Ascending aorta (tissue), 2 donors: ENCODE measurements around the gene F8A3. TPM values are rescaled to one million over a fixed set of nuclear protein-coding genes. Genes with fewer than 3 reads are reported as not detected.

Experiments
- DNase-seq, 2 donors: peaks; one replicate each; pipeline ENCODE4 v3.0.0-alpha.2; 2019; ENCODE audit warnings: low spot score in 2 of 2
- H3K27ac ChIP-seq, 2 donors: fragments of 200-600 bp; sonication (generic); one replicate each; pipeline ENCODE4 v1.5.1; 2016 to 2017; ENCODE audit warnings: mild to moderate bottlenecking in 1 of 2
- H3K27me3 ChIP-seq: fragments of 200-600 bp; sonication (generic); one replicate; pipeline ENCODE4 v1.5.1; 2017
- H3K36me3 ChIP-seq, 2 donors: fragments of 200-600 bp; sonication (generic); one replicate each; pipeline ENCODE4 v1.5.1; 2016
- H3K4me1 ChIP-seq, 2 donors: fragments of 200-600 bp; sonication (generic); one replicate each; pipeline ENCODE4 v1.5.1; 2016 to 2017; ENCODE audit warnings: mild to moderate bottlenecking in 1 of 2
- H3K4me3 ChIP-seq, 2 donors: fragments of 200-600 bp; sonication (generic); one replicate each; pipeline ENCODE4 v1.5.1; 2016 to 2017; ENCODE audit warnings: mild to moderate bottlenecking in 1 of 2
- H3K9me3 ChIP-seq, 2 donors: fragments of 200-600 bp; sonication (generic); one replicate each; pipeline ENCODE4 v1.5.1; 2016
- intact Hi-C: fragments of 100-400 bp; cut with DNase I; formaldehyde crosslinking; loops from one replicate; pipeline ENCODE4 v1.15.1; 2023
- total RNA-seq: library from RNA; depleted of rRNA; stranded (reverse); fragments of >200 nt; gene quantifications from one replicate; pipeline ENCODE4 v1.1.0, GENCODE V29; 2016
- TF ChIP-seq, protein P1 (sequence below), 3 experiments: fragments of 200-600 bp in 2 of 3; fragments of 450-650 bp in 1 of 3; sonication (generic) in 2 of 3; IDR thresholded peaks; one replicate each; pipeline ENCODE4 v1.5.1; 2016 to 2019; ENCODE audit warnings: antibody characterized with exemption in 3 of 3, mild to moderate bottlenecking in 1 of 3, moderate library complexity in 1 of 3

F8A3 gene
- total RNA-seq, 1 donor from 2014 or later: not detected

- peaks cover 0 to 3% of the 10 kb centered on the region in 2 donors for H3K9me3 ChIP-seq
- no peak overlapping the region for H3K4me3 ChIP-seq
- no peak for DNase-seq
- TF ChIP-seq, protein P1, sequence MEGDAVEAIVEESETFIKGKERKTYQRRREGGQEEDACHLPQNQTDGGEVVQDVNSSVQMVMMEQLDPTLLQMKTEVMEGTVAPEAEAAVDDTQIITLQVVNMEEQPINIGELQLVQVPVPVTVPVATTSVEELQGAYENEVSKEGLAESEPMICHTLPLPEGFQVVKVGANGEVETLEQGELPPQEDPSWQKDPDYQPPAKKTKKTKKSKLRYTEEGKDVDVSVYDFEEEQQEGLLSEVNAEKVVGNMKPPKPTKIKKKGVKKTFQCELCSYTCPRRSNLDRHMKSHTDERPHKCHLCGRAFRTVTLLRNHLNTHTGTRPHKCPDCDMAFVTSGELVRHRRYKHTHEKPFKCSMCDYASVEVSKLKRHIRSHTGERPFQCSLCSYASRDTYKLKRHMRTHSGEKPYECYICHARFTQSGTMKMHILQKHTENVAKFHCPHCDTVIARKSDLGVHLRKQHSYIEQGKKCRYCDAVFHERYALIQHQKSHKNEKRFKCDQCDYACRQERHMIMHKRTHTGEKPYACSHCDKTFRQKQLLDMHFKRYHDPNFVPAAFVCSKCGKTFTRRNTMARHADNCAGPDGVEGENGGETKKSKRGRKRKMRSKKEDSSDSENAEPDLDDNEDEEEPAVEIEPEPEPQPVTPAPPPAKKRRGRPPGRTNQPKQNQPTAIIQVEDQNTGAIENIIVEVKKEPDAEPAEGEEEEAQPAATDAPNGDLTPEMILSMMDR (IDR thresholded peaks at IDR 0.05): no peak
- no peaks in the 10 kb centered on the region for H3K4me1 ChIP-seq
- intact Hi-C loops: no loop called here
- H3K27me3 ChIP-seq: no peaks in the 10 kb centered on the region
- no peak overlapping the region for H3K27ac ChIP-seq
- no peaks in the 10 kb centered on the region for H3K36me3 ChIP-seq
These were observed 22.7 kb downstream of the F8A3 start for GRCh38 chrX:155435744-155436112.

DNA sequence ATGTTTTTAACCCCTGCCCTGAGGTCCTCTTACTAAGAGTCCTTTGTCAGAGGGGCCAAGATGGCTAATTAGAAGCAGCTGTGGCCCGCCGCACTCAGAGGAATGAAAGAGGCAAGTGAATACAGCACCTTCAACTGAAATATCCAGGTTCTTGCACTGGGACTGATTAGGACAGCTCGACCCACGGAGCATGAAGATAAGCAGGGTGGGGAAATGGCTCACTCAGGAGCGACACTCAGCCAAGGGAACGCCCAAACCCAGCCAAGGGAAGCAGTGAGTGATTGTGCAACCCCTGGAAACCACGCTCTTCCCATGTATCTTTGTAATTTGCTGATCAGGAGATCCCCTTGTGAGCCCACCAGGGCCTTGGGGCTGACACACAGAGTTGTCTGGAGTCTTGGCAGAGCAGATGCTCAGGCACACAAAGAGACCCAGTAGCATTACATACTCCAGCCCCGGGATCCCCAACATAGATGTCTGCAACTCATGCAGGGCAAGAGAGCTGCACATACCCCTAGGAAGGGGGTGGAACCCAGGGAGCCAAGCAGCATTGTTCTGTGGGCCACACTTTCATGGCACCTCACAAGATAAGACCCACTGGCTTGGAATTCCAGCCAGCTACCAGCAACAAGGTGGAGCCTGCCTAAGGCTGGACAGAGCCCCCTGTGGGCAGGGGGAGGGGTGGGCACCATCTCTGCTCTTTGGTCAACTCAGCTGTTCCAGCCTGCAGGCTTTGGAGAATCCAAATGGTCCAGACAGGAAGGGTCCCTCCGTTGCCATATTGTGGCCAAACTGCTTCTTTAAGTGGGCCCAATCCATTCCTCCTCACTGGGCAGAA, 23.3 kb downstream of the F8A3 start:
- intact Hi-C loops: no loop called here
- H3K4me3 ChIP-seq: no peak overlapping the region
- no peak overlapping the region for H3K27ac ChIP-seq
- no peaks in the 10 kb centered on the region for H3K4me1 ChIP-seq
- no peaks in the 10 kb centered on the region for H3K27me3 ChIP-seq
- no peaks in the 10 kb centered on the region for H3K36me3 ChIP-seq
- TF ChIP-seq, protein P1 (IDR thresholded peaks at IDR 0.05): no peak
- peaks cover 0 to 3% of the 10 kb centered on the region in 2 donors for H3K9me3 ChIP-seq
- DNase-seq: no peak

- Histone ChIP-seq H3K9me3 (no peaks in the 10 kb centered on the region), H3K27me3 (no peaks in the 10 kb centered on the region), H3K4me3 (no peak overlapping the region), H3K4me1 (no peaks in the 10 kb centered on the region), H3K27ac (no peak overlapping the region), H3K36me3 (no peaks in the 10 kb centered on the region)
- intact Hi-C loops: no loop called here
- TF ChIP-seq, protein P1 (IDR thresholded peaks at IDR 0.05): no peak
- DNase-seq: no peak
These were observed 40.7 kb downstream of the F8A3 start for GRCh38 chrX:155417769-155418168.

Other genes with a start within 250 kb of the F8A3 start
- 11.2 TPM for gene VBP1, start 242.2 kb downstream of the F8A3 start, total RNA-seq
- gene RAB39B, start 194.1 kb downstream of the F8A3 start, total RNA-seq: not detected
- 34.3 TPM for gene CLIC2, start 124.0 kb downstream of the F8A3 start, total RNA-seq
- not detected for gene F8A2, start 76.5 kb downstream of the F8A3 start, total RNA-seq
- 2.4 TPM for gene SPRY3, start 154.0 kb upstream of the F8A3 start, total RNA-seq
- gene TMLHE, start 154.3 kb upstream of the F8A3 start, total RNA-seq: 8.8 TPM